ENCODE data around the gene COL20A1. TPM values are rescaled to one million over a fixed set of nuclear protein-coding genes. Genes with fewer than 3 reads are reported as not detected.

COL20A1 gene
- total RNA-seq, 1 donor from 2014 or later: 5.0 TPM

DNA sequence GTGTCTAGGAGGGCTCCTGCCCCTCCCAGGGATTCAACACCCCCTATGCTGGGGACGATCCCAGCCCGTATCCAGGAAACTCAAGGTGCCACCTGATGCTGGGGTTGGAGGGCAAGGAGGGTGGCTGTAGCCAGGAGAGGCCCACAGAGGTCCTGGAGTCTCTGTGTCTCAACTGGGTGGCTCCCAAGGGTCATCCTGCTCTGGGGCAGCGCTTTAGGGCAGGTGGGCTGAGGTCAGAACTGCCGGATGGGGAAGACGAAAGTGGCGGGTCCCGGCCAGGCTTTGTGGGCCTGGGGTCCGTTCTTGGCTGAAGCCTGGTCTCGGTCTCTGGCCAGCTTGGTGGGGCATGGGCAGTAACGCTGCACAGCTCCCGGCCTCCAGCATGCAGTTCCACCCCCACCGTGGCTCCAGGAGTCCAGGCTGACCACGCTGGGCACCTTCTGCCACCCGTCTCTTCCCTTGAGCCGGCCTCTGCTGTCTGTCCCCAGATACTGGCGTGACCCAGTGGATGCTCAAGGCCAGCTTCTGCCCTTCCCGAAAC lies 2.8 kb upstream of the COL20A1 start:
- FAIRE-seq: no peak
- H3K27ac ChIP-seq (ENCODE audit: low read depth, low read length): no peak overlapping the region

DNA sequence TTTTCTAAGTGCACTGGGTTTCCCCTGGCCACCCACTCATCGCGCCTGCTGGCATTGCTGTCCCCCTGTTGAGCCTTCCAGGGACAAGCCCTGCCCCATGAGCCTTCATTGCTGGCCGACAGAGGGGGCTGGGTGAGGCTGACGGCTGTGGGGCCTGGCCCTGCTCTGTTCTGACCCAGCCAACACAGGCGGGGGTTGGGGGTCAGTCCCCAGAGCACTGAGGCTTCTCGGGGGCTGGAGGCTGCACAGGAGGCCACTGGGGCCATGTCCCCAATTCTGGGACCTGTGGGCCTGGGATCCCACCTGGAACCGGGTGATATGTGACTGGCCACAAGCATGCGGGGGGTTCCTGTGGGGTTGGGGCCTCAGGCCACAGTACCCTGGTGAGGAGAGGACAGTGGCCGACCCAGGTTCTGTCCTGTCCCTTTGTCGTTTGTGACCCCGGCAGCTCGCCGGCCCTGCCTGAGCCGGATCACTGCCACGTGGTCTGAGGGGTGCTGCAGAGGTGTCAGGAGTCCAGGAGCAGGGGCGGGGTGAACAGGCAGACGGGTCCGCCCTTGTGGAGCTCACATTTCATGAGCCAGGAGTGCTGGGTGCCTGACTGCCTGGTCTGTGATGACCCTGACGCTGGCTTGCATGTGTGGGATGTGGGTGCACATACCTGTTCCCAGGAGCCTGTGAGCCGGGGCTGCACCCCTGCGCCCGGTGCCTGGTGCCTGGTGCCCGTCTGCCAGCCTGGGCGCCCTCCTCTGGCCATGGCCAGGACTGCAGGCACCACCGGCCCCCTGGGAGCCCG lies 2.1 kb upstream of the COL20A1 start:
- peaks cover 2% of the 10 kb centered on the region for H3K36me3 ChIP-seq (ENCODE audit: insufficient read depth, low read length)
- H3K27me3 Mint-ChIP-seq (ENCODE audit: low read depth, unreplicated experiment): no peaks in the 10 kb centered on the region
- H3K27ac Mint-ChIP-seq (ENCODE audit: unreplicated experiment): no peak overlapping the region
- no peaks in the 10 kb centered on the region for H3K9me3 ChIP-seq (ENCODE audit: insufficient read depth, low read depth, low read length)
- no peak overlapping the region for H3K27ac ChIP-seq (ENCODE audit: low read depth, low read length)
- H4K20me1 ChIP-seq (ENCODE audit: insufficient read depth, low read length): peaks cover 61% of the 10 kb centered on the region
- no peak overlapping the region for H3K9ac ChIP-seq (ENCODE audit: low read length)
- H2AFZ ChIP-seq (ENCODE audit: low read depth, low read length): no peak overlapping the region
- H3K4me1 Mint-ChIP-seq (ENCODE audit: low read depth, unreplicated experiment): peaks cover 5% of the 10 kb centered on the region
- no peaks in the 10 kb centered on the region for H3K4me1 ChIP-seq (ENCODE audit: insufficient read depth, low read length)
- peaks cover 1% of the 10 kb centered on the region for H3K36me3 Mint-ChIP-seq (ENCODE audit: low read depth, unreplicated experiment)
- FAIRE-seq: no peak
- no peak overlapping the region for H3K4me3 ChIP-seq (ENCODE audit: insufficient read depth, low read depth, low read length)
- no peak overlapping the region for H3K4me3 Mint-ChIP-seq (ENCODE audit: unreplicated experiment)
- H3K9me3 Mint-ChIP-seq (ENCODE audit: unreplicated experiment): no peaks in the 10 kb centered on the region
- no peaks in the 10 kb centered on the region for H3K79me2 ChIP-seq (ENCODE audit: insufficient read depth, low read length)
- no peak for TF ChIP-seq EZH2 (IDR thresholded peaks at IDR 0.05; ENCODE audit: insufficient read depth, low read length)
- TF ChIP-seq, protein P1, sequence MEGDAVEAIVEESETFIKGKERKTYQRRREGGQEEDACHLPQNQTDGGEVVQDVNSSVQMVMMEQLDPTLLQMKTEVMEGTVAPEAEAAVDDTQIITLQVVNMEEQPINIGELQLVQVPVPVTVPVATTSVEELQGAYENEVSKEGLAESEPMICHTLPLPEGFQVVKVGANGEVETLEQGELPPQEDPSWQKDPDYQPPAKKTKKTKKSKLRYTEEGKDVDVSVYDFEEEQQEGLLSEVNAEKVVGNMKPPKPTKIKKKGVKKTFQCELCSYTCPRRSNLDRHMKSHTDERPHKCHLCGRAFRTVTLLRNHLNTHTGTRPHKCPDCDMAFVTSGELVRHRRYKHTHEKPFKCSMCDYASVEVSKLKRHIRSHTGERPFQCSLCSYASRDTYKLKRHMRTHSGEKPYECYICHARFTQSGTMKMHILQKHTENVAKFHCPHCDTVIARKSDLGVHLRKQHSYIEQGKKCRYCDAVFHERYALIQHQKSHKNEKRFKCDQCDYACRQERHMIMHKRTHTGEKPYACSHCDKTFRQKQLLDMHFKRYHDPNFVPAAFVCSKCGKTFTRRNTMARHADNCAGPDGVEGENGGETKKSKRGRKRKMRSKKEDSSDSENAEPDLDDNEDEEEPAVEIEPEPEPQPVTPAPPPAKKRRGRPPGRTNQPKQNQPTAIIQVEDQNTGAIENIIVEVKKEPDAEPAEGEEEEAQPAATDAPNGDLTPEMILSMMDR (IDR thresholded peaks at IDR 0.05; ENCODE audit: insufficient read depth, low read depth, low read length): peak; percentile 35
- peaks cover 9% of the 10 kb centered on the region for H3K27me3 ChIP-seq (ENCODE audit: insufficient read depth, low read length)
- no peak overlapping the region for H3K4me2 ChIP-seq (ENCODE audit: low read length)
- DNase-seq (ENCODE audit: low read depth): peak; percentile 20

More for the DNA sequence above, 2.8 kb upstream of the COL20A1 start:
- H3K27me3 Mint-ChIP-seq (ENCODE audit: low read depth, unreplicated experiment): no peaks in the 10 kb centered on the region
- H3K27me3 ChIP-seq (ENCODE audit: insufficient read depth, low read length): peaks cover 2% of the 10 kb centered on the region
- no peak overlapping the region for H3K9ac ChIP-seq (ENCODE audit: low read length)
- peaks cover 3% of the 10 kb centered on the region for H3K36me3 Mint-ChIP-seq (ENCODE audit: low read depth, unreplicated experiment)
- H3K4me2 ChIP-seq (ENCODE audit: low read length): no peak overlapping the region
- H3K4me3 ChIP-seq (ENCODE audit: insufficient read depth, low read depth, low read length): no peak overlapping the region
- H3K27ac Mint-ChIP-seq (ENCODE audit: unreplicated experiment): peak overlapping the region; percentile 58
- TF ChIP-seq, protein P1 (IDR thresholded peaks at IDR 0.05; ENCODE audit: insufficient read depth, low read depth, low read length): no peak
- TF ChIP-seq EZH2 (IDR thresholded peaks at IDR 0.05; ENCODE audit: insufficient read depth, low read length): no peak
- no peak overlapping the region for H2AFZ ChIP-seq (ENCODE audit: low read depth, low read length)
- H3K9me3 ChIP-seq (ENCODE audit: insufficient read depth, low read depth, low read length): no peaks in the 10 kb centered on the region
- H3K4me3 Mint-ChIP-seq (ENCODE audit: unreplicated experiment): no peak overlapping the region
- H3K9me3 Mint-ChIP-seq (ENCODE audit: unreplicated experiment): no peaks in the 10 kb centered on the region
- H4K20me1 ChIP-seq (ENCODE audit: insufficient read depth, low read length): peaks cover 68% of the 10 kb centered on the region
- H3K36me3 ChIP-seq (ENCODE audit: insufficient read depth, low read length): peaks cover 2% of the 10 kb centered on the region
- DNase-seq (ENCODE audit: low read depth): no peak
- H3K4me1 Mint-ChIP-seq (ENCODE audit: low read depth, unreplicated experiment): peaks cover 5% of the 10 kb centered on the region
- H3K79me2 ChIP-seq (ENCODE audit: insufficient read depth, low read length): no peaks in the 10 kb centered on the region
- no peaks in the 10 kb centered on the region for H3K4me1 ChIP-seq (ENCODE audit: insufficient read depth, low read length)

DNA sequence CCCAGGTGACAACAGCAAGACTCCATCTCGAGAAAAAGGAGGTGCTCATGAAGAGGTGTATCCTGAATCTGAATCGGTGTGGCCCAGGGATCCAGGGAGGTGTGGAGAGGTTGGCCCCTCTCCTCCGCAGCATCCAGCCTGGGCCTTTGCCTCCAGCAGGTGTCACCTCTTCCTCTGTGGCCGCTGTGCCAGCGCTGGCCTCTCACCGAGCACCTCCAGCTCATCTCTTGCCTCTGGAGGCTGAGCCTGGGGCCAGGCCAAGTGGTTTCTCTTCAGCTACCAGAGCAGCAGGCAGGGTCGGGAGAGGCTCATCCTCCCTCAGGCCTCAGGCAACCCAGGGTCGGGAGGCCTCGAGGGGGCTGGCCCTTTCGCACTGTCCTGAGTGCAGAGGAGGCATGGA lies 1.2 kb upstream of the COL20A1 start:
- H3K36me3 ChIP-seq (ENCODE audit: insufficient read depth, low read length): peaks cover 2% of the 10 kb centered on the region
- H3K9me3 ChIP-seq (ENCODE audit: insufficient read depth, low read depth, low read length): no peaks in the 10 kb centered on the region
- no peaks in the 10 kb centered on the region for H3K36me3 Mint-ChIP-seq (ENCODE audit: low read depth, unreplicated experiment)
- H3K9ac ChIP-seq (ENCODE audit: low read length): no peak overlapping the region
- H3K27ac ChIP-seq (ENCODE audit: low read depth, low read length): no peak overlapping the region
- TF ChIP-seq, protein P1 (IDR thresholded peaks at IDR 0.05; ENCODE audit: insufficient read depth, low read depth, low read length): no peak
- no peak for TF ChIP-seq EZH2 (IDR thresholded peaks at IDR 0.05; ENCODE audit: insufficient read depth, low read length)
- H3K4me3 Mint-ChIP-seq (ENCODE audit: unreplicated experiment): no peak overlapping the region
- peaks cover 16% of the 10 kb centered on the region for H3K27me3 ChIP-seq (ENCODE audit: insufficient read depth, low read length)
- no peaks in the 10 kb centered on the region for H3K4me1 ChIP-seq (ENCODE audit: insufficient read depth, low read length)
- FAIRE-seq (no peak), DNase-seq (ENCODE audit: low read depth) (no peak)
- H3K4me1 Mint-ChIP-seq (ENCODE audit: low read depth, unreplicated experiment): peaks cover 5% of the 10 kb centered on the region
- H3K4me2 ChIP-seq (ENCODE audit: low read length): no peak overlapping the region
- peaks cover 56% of the 10 kb centered on the region for H4K20me1 ChIP-seq (ENCODE audit: insufficient read depth, low read length)
- H2AFZ ChIP-seq (ENCODE audit: low read depth, low read length): no peak overlapping the region
- H3K4me3 ChIP-seq (ENCODE audit: insufficient read depth, low read depth, low read length): no peak overlapping the region
- no peaks in the 10 kb centered on the region for H3K27me3 Mint-ChIP-seq (ENCODE audit: low read depth, unreplicated experiment)
- H3K27ac Mint-ChIP-seq (ENCODE audit: unreplicated experiment): peak overlapping the region; percentile 62
- no peaks in the 10 kb centered on the region for H3K79me2 ChIP-seq (ENCODE audit: insufficient read depth, low read length)
- no peaks in the 10 kb centered on the region for H3K9me3 Mint-ChIP-seq (ENCODE audit: unreplicated experiment)
